Endothelial cell of umbilical vein (primary cell): ENCODE measurements around the gene CDK17.

Experiments used
- EZH2 ChIP-seq: IDR thresholded peaks from 2 replicates; pipeline ENCODE4 v1.6.1; 2012; ENCODE audit warnings: borderline replicate concordance, low read depth, mild to moderate bottlenecking, moderate library complexity, low read length, inconsistent platforms; ENCODE audit not compliant: severe bottlenecking
- MYC ChIP-seq: IDR thresholded peaks from one replicate; pipeline ENCODE4 v1.6.1; 2011; ENCODE audit warnings: mild to moderate bottlenecking, low read depth, low read length
- POLR2AphosphoS5 ChIP-seq: IDR thresholded peaks from 2 replicates; pipeline ENCODE4 v1.6.1; 2012; ENCODE audit warnings: low read depth, mild to moderate bottlenecking, control low read depth, low read length, moderate library complexity; ENCODE audit not compliant: insufficient read depth
- TF ChIP-seq, protein P1 (sequence below), 2 donors: IDR thresholded peaks; 1 replicate in 1 of 2; 2 replicates in 1 of 2; pipeline ENCODE4 v1.5.1; 2011; ENCODE audit warnings: low read length in 2 of 2, mild to moderate bottlenecking in 2 of 2, moderate library complexity in 2 of 2, control low read depth in 1 of 2, inconsistent platforms in 1 of 2, low read depth in 1 of 2; ENCODE audit not compliant: insufficient read depth in 1 of 2; ENCODE audit errors: extremely low read depth in 1 of 2
- TF ChIP-seq, protein P2 (sequence below): IDR thresholded peaks from 2 replicates; pipeline ENCODE4 v1.6.1; 2011; ENCODE audit not compliant: insufficient read depth, insufficient read length

DNA sequence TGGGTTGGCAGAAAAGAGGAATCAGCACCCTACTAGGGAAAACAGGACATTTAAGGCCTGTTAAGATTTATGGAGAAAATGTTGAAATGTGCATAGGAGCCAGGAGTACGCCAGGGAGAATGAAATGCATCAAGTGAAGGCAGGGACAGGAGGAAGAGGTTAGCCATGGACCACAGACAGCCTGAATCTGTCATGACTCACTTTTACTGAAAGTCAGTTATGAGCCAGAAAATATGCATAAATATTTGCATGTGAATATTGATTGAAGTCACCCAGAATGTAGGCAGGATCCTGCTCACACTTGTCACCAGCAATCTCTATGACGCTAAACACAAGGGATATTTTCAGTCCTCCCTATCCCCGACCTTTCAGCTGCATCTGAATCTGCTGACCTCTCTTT, 25.1 kb upstream of the CDK17 start:
- TF ChIP-seq, protein P1, sequence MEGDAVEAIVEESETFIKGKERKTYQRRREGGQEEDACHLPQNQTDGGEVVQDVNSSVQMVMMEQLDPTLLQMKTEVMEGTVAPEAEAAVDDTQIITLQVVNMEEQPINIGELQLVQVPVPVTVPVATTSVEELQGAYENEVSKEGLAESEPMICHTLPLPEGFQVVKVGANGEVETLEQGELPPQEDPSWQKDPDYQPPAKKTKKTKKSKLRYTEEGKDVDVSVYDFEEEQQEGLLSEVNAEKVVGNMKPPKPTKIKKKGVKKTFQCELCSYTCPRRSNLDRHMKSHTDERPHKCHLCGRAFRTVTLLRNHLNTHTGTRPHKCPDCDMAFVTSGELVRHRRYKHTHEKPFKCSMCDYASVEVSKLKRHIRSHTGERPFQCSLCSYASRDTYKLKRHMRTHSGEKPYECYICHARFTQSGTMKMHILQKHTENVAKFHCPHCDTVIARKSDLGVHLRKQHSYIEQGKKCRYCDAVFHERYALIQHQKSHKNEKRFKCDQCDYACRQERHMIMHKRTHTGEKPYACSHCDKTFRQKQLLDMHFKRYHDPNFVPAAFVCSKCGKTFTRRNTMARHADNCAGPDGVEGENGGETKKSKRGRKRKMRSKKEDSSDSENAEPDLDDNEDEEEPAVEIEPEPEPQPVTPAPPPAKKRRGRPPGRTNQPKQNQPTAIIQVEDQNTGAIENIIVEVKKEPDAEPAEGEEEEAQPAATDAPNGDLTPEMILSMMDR (IDR thresholded peaks at IDR 0.05; ENCODE audit: extremely low read depth in 1 of 2, insufficient read depth in 1 of 2, low read depth in 1 of 2, low read length in 2 of 2) = no peak
- TF ChIP-seq POLR2AphosphoS5 (no peak), MYC (no peak), EZH2 (no peak)
- TF ChIP-seq, protein P2, sequence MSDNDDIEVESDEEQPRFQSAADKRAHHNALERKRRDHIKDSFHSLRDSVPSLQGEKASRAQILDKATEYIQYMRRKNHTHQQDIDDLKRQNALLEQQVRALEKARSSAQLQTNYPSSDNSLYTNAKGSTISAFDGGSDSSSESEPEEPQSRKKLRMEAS = no peak
